Vagina (tissue), 2 donors: ENCODE measurements around the gene FOXA1. TPM values are rescaled to one million over a fixed set of nuclear protein-coding genes. Genes with fewer than 3 reads are reported as not detected.

Source experiments
- DNase-seq, 2 donors: peaks; one replicate each; pipeline ENCODE4 v3.0.0-alpha.2; 2017; ENCODE audit errors: extremely low spot score in 2 of 2
- H3K27ac ChIP-seq: fragments of 200-600 bp; sonication (generic); one replicate; pipeline ENCODE4 v1.5.1; 2019
- H3K27me3 ChIP-seq: fragments of 200-600 bp; sonication (generic); one replicate; pipeline ENCODE4 v1.5.1; 2019
- H3K36me3 ChIP-seq, 2 donors: fragments of 200-600 bp; sonication (generic); one replicate each; pipeline ENCODE4 v1.5.1; 2017 to 2019
- H3K4me1 ChIP-seq: fragments of 200-600 bp; sonication (generic); one replicate; pipeline ENCODE4 v1.5.1; 2019
- H3K4me3 ChIP-seq, 2 donors: fragments of 200-600 bp; sonication (generic); 1 replicate in 1 of 2; 2 replicates in 1 of 2; pipeline ENCODE4 v1.5.1; 2016 to 2019
- H3K9me3 ChIP-seq: fragments of 200-600 bp; sonication (generic); one replicate; pipeline ENCODE4 v1.5.1; 2019
- CTCF ChIP-seq, 3 experiments: fragments of 450-650 bp in 2 of 3; fragments of 200-600 bp in 1 of 3; sonication (generic) in 1 of 3; IDR thresholded peaks; one replicate each; pipeline ENCODE4 v1.5.1; 2017 to 2019; ENCODE audit warnings: antibody characterized with exemption in 3 of 3, mild to moderate bottlenecking in 2 of 3, moderate library complexity in 2 of 3
- POLR2A ChIP-seq, 2 donors: fragments of 450-650 bp; IDR thresholded peaks; one replicate each; pipeline ENCODE4 v1.6.1; 2017; ENCODE audit warnings: antibody characterized with exemption in 2 of 2, mild to moderate bottlenecking in 2 of 2, moderate library complexity in 2 of 2
- POLR2AphosphoS5 ChIP-seq, 2 donors: sonication (generic); formaldehyde crosslinking; IDR thresholded peaks; one replicate each; pipeline ENCODE4 v1.9.0; 2017; ENCODE audit warnings: antibody characterized with exemption in 2 of 2, mild to moderate bottlenecking in 2 of 2, low read depth in 1 of 2; ENCODE audit not compliant: insufficient read depth in 1 of 2
- intact Hi-C: fragments of 100-400 bp; cut with DNase I; formaldehyde crosslinking; loops from one replicate; pipeline ENCODE4 v1.15.1; 2023
- total RNA-seq: library from RNA; depleted of rRNA; stranded (reverse); fragments of >200 nt; gene quantifications from one replicate; pipeline ENCODE4 v1.2.3, GENCODE V29; 2016

Gene FOXA1
- total RNA-seq, 1 donor from 2014 or later, result 11.5 TPM

GRCh38 chr14:37595809-37596621 is 966 bp upstream of the FOXA1 start:
- intact Hi-C loops, result no loop called here
- Histone ChIP-seq H3K4me3 (peak overlapping the region; percentile 43 to 44), H3K4me1 (peaks cover 54% of the 10 kb centered on the region), H3K36me3 (no peaks in the 10 kb centered on the region), H3K27ac (peak overlapping the region; percentile 69), H3K27me3 (peaks cover 63% of the 10 kb centered on the region), H3K9me3 (no peaks in the 10 kb centered on the region)
- no peak for DNase-seq
- TF ChIP-seq POLR2AphosphoS5 (IDR thresholded peaks at IDR 0.05; ENCODE audit: insufficient read depth in 1 of 2, low read depth in 1 of 2) (peak in 1 of 2 donors; percentile 33), POLR2A (IDR thresholded peaks at IDR 0.05) (no peak), CTCF (IDR thresholded peaks at IDR 0.05) (no peak)

- DNase-seq, result no peak
- peaks cover 43% of the 10 kb centered on the region for H3K4me1 ChIP-seq
- intact Hi-C loops, result no loop called here
- peak overlapping the region; percentile 43 to 44 for H3K4me3 ChIP-seq
- peak overlapping the region; percentile 60 for H3K27ac ChIP-seq
- no peaks in the 10 kb centered on the region for H3K36me3 ChIP-seq
- no peaks in the 10 kb centered on the region for H3K9me3 ChIP-seq
- TF ChIP-seq CTCF (IDR thresholded peaks at IDR 0.05), result peak in 2 of 3 experiments; percentile 22 to 43
- TF ChIP-seq POLR2AphosphoS5 (IDR thresholded peaks at IDR 0.05; ENCODE audit: insufficient read depth in 1 of 2, low read depth in 1 of 2), result peak in 1 of 2 donors; percentile 13
- no peak for TF ChIP-seq POLR2A (IDR thresholded peaks at IDR 0.05)
- H3K27me3 ChIP-seq, result peaks cover 53% of the 10 kb centered on the region
Observed at GRCh38 chr14:37594238-37594970, 645 bp downstream of the FOXA1 start.

- intact Hi-C loops, result no loop called here
- Histone ChIP-seq H3K4me3 (peak overlapping the region; percentile 43 to 44), H3K4me1 (peaks cover 38% of the 10 kb centered on the region), H3K27ac (no peak overlapping the region), H3K36me3 (no peaks in the 10 kb centered on the region), H3K27me3 (peaks cover 47% of the 10 kb centered on the region), H3K9me3 (no peaks in the 10 kb centered on the region)
- no peak for DNase-seq
- no peak for TF ChIP-seq POLR2A (IDR thresholded peaks at IDR 0.05)
- TF ChIP-seq POLR2AphosphoS5 (IDR thresholded peaks at IDR 0.05; ENCODE audit: insufficient read depth in 1 of 2, low read depth in 1 of 2), result no peak
- no peak for TF ChIP-seq CTCF (IDR thresholded peaks at IDR 0.05)
Observed at GRCh38 chr14:37593511-37594237, 1.4 kb downstream of the FOXA1 start.

GRCh38 chr14:37592482-37593408 is 2.3 kb downstream of the FOXA1 start:
- intact Hi-C loops, result no loop called here
- no peaks in the 10 kb centered on the region for H3K9me3 ChIP-seq
- no peak for DNase-seq
- peaks cover 39% of the 10 kb centered on the region for H3K27me3 ChIP-seq
- H3K4me3 ChIP-seq, result peak overlapping the region; percentile 18 to 43
- TF ChIP-seq POLR2AphosphoS5 (IDR thresholded peaks at IDR 0.05; ENCODE audit: insufficient read depth in 1 of 2, low read depth in 1 of 2) (no peak), CTCF (IDR thresholded peaks at IDR 0.05) (no peak), POLR2A (IDR thresholded peaks at IDR 0.05) (no peak)
- H3K27ac ChIP-seq, result peak overlapping the region; percentile 78
- no peaks in the 10 kb centered on the region for H3K36me3 ChIP-seq
- peaks cover 37% of the 10 kb centered on the region for H3K4me1 ChIP-seq
